Astrocyte of the hippocampus (primary cell): ENCODE measurements around the gene SENP7.
"Not testable (repeated sequence)": the region's sequence is repeated elsewhere in the genome, so short reads cannot be mapped to it uniquely, and the experiment has no call there.

Experiments
- DNase-seq: peaks from one replicate; pipeline ENCODE4 v3.0.0; 2011; ENCODE audit warnings: low read depth, low spot score

SENP7 gene

GRCh38 chr3:101333883-101334282 is 179.1 kb downstream of the SENP7 start:
- no peak for DNase-seq

DNA sequence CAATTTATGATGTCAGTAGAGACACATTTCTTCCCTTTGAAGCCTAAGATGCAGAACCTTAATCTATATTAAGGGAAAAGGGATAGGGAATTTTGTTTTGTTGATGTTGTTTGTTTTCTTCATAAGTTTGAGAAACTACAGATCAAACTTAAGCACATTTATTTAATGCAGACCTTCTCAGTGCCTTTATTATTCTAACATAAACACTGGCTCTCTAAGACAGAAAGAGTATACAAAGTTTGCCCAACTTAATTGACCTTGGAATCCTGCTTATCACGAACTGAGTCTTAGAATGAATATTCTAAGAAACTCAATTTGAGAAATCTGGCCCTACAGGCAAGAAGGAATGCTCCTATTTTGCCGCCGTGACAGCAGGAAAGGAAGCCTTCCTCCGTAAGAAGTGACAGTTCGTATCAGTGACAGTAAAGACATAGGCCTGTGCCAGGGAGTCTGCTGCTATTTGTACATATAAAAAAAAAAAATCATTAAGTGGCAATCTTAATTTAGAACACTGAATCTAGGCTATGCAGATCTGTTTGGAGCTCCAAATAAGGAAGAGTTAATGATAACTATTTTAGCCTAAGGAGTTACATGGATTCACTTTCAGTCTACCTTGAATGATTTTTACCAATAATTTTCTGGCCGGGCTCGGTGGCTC is 183.9 kb downstream of the SENP7 start:
- no peak for DNase-seq

DNA sequence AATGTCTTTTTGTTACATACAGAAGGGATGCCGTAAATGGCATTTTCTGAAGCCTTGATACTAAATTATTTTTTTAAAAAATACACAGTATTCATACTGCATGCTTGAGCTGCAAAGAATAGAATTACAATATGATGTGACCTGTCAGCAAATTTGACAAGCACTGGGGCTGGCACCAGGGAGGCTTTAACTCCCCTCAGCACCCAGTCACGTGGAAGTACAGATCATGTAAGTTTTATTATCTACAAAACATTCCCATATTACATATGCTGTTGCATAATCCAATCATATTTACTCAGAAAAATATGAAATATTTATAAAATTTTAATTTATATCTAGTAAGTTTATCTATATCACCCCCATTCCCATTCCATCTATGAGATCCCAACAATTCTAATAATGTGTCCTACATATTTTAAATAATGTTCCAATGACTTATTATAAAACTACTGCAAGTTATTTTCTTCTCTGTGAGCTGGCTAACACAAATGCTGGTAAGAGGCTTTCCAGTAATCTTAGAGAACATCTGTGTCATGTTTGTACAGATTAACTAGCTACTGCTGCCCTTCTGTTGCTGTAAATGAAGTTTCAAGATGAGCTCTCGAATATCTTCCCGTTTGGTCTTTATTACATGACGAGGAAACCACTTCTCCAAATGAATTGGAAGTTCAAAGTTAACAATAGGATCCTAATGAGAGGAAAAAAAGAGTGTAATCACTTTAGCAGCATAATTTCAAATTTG is 187.4 kb downstream of the SENP7 start:
- no peak for DNase-seq

DNA sequence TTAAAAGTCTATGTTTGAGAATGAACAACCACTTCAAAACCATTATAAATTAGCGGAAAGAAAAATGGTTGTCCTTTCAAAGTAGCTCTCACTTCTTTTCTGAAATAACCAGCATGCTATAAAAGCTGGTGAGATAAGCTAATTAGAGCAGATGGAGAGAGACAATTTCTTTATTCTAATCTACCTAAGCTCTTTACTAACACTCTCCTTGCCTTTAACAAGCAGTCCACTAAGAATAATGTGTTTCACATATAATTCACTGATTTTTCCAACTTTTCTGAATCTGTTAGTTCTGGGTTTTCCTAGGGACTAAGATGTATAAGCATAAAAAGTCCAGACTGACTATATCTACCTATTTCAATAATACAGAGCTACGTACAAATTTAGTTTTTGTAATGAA is 192.5 kb downstream of the SENP7 start, which contains the start of gene IMPG2:
Gene IMPG2, minus strand, starts transcription at position 101 of the 400 bp plus-strand sequence. CDS start 203 bp downstream, outside the sequence.
- DNase-seq = no peak

DNA sequence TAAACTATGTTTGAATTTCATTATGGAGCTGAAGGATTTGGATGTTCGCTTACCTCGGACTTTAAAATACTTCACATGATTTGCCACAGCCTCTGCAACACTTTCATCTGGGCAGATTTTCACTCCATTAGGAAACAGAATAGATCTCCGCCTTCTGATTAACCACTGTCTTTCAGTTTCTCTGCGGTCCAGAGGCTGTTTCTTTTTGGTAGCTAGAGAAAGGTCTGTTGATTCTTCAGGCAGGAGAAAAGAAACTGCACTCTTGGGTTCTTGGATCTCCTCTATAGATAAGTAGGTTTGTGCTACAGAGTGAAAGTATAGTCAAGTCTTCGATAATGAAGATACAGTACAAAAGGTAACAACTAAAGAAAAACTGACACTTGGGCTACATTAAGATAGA is 193.5 kb downstream of the SENP7 start:
- no peak for DNase-seq

GRCh38 chr3:101312545-101312944 is 200.5 kb downstream of the SENP7 start:
- DNase-seq = no peak

DNA sequence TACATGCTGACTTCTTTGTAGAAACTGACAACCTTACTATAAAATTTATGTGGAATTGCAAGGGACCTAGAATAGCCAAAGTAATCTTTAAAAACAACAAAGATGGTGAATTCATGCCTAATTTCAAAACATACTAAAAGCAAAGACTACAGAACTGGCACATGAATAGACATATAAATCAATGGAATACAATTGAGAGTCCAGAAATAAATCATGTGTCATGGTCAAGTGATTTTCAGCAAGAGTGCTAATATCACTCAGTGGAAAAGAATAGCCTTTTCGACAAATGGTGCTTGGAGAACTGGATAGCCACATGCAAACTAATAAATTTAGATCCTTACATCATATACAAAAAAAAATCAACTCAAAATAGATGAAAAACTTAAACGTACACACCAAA is 201.3 kb downstream of the SENP7 start:
- DNase-seq = no peak

DNA sequence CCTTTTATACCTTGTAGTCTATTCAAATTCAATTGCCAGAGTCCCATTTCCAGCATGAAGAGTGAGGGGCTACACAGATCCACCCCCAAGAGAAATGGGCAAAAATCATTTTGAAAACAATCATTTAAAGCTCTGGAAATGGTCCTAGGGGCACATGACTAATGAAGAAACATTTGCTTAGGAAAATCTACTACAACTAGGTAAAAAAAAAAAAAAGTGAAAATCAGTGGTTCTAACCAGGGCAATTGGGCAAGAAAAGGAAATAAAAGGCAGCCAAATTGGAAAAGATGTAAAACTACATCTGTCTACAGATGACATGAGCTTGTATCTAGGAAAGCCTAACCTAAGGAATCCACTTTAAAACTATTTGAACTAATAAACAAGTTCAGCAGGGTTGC is 202.0 kb downstream of the SENP7 start:
- no peak for DNase-seq

GRCh38 chr3:101308147-101308772 is 204.8 kb downstream of the SENP7 start:
- not testable (repeated sequence) for DNase-seq

GRCh38 chr3:101303836-101304235 is 209.2 kb downstream of the SENP7 start:
- no peak for DNase-seq

DNA sequence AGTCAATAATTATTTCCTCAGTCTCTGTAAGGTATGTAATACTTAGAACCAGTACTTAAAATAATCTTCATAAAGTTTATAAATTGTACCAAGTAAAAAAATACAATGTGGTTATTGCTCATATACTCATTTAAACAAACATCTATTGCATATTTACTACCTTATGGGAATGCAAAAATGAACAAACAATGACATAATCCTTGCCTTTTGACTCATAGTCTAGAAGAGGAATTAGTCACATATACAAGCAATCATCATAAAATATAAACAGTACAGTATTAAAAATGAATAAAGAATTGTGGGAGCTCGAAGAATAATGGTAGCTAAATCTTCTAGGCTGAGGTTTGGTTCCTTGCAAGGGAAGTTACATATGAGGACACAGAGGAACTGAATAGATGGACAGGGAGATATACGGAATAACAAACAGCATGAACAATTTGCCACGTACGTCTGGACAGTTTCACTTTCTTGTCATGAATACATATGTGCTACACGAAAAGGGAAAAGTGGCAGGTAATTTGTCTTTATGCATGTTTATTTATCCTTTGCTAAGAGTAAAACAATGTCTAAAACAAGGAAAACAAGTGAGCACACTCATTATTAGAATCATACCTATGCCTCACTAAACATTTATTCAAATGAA is 209.8 kb downstream of the SENP7 start:
- DNase-seq = no peak

GRCh38 chr3:101300073-101300472 is 212.9 kb downstream of the SENP7 start:
- DNase-seq = no peak

DNA sequence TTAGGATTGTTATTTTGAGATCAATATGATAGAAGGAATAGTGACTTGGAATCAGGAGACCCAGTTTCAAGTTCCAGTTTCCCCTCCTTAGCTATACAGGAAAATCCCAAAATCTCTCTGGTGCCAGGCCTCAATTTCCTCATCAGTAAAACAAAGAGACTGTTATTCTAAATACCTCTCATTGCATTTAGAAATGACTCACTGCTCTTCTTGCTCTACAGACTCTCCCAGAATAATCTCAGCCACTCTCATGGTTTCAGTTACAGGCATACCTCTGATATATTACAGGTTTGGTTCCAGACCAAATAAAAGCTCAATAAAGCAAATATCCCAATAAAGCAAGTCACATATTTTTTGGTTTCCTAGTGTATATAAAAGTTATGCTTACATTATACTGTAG is 221.0 kb downstream of the SENP7 start:
- DNase-seq = peak; percentile 42

DNA sequence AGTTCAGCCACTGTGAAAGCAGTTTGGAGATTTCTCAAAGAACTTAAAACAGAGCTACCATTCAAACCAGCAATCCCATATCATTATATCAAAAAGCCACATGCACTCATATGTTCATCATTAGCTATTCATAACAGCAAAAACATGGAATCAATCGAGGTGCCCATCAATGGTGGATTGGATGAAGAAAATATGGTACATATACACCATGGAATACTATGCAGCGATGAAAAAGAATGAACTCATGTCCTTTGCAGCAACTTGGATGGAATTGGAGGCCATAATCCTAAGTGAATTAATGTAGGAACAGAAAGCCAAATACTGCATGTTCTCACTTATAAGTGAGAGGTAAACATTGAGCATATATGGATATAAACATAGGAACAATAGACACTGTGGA is 224.7 kb downstream of the SENP7 start:
- no peak for DNase-seq

DNA sequence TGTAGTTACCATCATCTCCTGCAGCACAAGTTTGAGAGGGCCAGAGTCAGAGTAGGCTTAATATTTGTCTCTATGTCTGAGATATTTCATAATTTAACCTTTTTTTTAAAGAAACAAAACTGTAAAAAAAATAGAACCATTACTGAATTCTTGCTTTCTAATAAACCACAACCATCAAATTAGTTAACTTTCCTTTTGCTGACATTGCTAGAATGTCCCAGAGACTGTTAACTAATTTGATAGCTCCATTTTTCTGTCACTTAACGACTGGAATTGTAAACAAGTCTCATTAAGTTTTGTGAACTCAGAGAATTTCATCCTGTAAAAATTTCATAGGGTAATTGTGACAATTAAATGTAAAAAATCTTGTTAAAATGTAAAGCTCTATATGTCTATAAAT is 228.3 kb downstream of the SENP7 start:
- no peak for DNase-seq

DNA sequence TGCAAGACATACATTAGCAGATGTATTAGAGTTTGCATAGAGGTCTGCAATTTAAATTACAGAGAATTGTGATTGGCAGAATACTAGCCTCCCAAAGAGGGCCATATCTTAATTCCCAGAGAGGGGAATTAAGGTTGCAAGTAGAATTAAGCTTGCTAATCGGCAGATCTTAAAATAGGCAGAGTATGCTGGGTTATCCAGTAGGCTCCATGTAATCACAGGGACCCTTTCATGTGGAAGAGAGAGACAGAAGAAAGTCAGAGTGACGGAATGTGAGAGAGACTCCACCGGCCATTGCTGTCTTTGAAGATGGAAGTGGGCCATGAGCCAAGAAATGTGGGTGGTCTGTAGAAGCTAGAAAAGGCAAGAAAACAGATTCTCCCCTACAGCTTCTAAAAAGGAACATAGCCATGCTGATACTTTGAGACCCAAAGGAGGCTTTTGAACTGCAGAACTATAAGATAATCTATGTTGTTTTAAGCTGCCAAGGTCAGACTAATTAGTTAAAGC is 231.4 kb downstream of the SENP7 start:
- peak; percentile 20 for DNase-seq

- peak; percentile 12 for DNase-seq
These were observed 233.1 kb downstream of the SENP7 start for GRCh38 chr3:101279765-101280385.

DNA sequence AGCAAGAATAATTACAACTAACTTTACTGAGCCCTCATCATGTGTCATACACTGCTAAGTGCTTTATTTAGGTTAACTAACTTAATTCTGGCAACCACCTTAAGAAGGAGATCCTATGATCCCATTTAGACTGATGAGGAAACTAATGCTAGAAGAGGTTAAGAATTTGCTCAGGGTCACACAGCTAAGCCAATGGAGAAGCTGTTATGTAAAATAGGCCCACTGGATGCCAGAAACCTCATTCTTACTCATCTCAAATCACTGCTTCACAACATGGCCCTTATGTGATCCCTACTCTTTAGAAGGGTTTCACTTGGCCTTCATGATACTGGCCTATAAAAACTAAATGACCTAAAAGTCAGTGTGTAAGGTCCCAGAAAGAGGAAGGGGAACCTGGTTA is 233.8 kb downstream of the SENP7 start:
- no peak for DNase-seq

DNA sequence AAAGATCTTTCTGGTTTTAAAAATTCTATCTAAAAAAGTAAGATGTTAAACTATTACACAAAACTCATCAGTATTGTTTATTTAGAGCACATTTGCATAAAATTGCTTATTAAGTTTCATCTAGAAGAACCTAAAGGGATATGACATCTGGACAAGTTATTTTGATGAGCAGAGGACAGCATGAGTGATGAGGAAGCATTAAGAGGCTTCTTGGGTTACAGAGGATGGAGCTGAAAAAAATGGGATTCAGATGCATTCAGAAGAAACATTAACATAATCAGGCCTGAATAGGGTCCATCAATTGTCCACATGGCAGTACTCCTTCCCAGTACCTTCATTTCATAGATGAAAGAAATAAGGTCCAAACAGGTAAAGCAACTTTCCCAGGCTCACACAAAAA is 234.3 kb downstream of the SENP7 start:
- no peak for DNase-seq
